Measurements from ENCODE around the gene CYP11A1. TPM values are rescaled to one million over a fixed set of nuclear protein-coding genes. Genes with fewer than 3 reads are reported as not detected.
A peak's percentile ranks its signal among the peaks of the same experiment; 100 is the strongest.

CYP11A1 gene
- total RNA-seq, 4 donors from 2014 or later = 0.47 to 1.4 (median 0.53) TPM; not detected in 1

- Histone ChIP-seq H3K27me3 (peaks cover 2% of the 10 kb centered on the region), H3K4me1 (peaks cover 42% of the 10 kb centered on the region), H3K36me3 (no peaks in the 10 kb centered on the region), H3K4me3 (no peak overlapping the region), H3K27ac (peak overlapping the region; percentile 71), H3K9me3 (no peaks in the 10 kb centered on the region)
- 26% methylated on average over 8 of the region's 8 CpGs for WGBS
- no peak for TF ChIP-seq POLR2AphosphoS5 (IDR thresholded peaks at IDR 0.05)
- no peak for TF ChIP-seq CTCF (IDR thresholded peaks at IDR 0.05)
- no peak for TF ChIP-seq EP300 (IDR thresholded peaks at IDR 0.05)
- peak in 1 of 2 donors; percentile 85 for DNase-seq (ENCODE audit: low spot score in 2 of 2)
Measured at GRCh38 chr15:74317820-74318375, 49.5 kb downstream of the CYP11A1 start.

GRCh38 chr15:74316141-74316540 lies 51.3 kb downstream of the CYP11A1 start:
- peaks cover 42% of the 10 kb centered on the region for H3K4me1 ChIP-seq
- H3K4me3 ChIP-seq = no peak overlapping the region
- no peaks in the 10 kb centered on the region for H3K36me3 ChIP-seq
- no peak for DNase-seq (ENCODE audit: low spot score in 2 of 2)
- H3K27ac ChIP-seq = no peak overlapping the region
- peaks cover 4% of the 10 kb centered on the region for H3K27me3 ChIP-seq
- H3K9me3 ChIP-seq = no peaks in the 10 kb centered on the region
- WGBS = 44% methylated on average over 9 of the region's 13 CpGs
- TF ChIP-seq POLR2A (IDR thresholded peaks at IDR 0.05) (no peak), EP300 (IDR thresholded peaks at IDR 0.05) (no peak), POLR2AphosphoS5 (IDR thresholded peaks at IDR 0.05) (no peak), CTCF (IDR thresholded peaks at IDR 0.05) (no peak)

- no peak overlapping the region for H3K4me3 ChIP-seq
- H3K4me1 ChIP-seq = peaks cover 42% of the 10 kb centered on the region
- no peaks in the 10 kb centered on the region for H3K9me3 ChIP-seq
- DNase-seq (ENCODE audit: low spot score in 2 of 2) = no peak
- H3K27me3 ChIP-seq = peaks cover 4% of the 10 kb centered on the region
- no peaks in the 10 kb centered on the region for H3K36me3 ChIP-seq
- no peak for TF ChIP-seq POLR2A (IDR thresholded peaks at IDR 0.05)
- TF ChIP-seq POLR2AphosphoS5 (IDR thresholded peaks at IDR 0.05) = no peak
- TF ChIP-seq CTCF (IDR thresholded peaks at IDR 0.05) = no peak
- TF ChIP-seq EP300 (IDR thresholded peaks at IDR 0.05) = no peak
- 66% methylated on average over 5 of the region's 5 CpGs for WGBS
- H3K27ac ChIP-seq = no peak overlapping the region
Measured at GRCh38 chr15:74315626-74316025, 51.8 kb downstream of the CYP11A1 start.

GRCh38 chr15:74314795-74315438 lies 52.5 kb downstream of the CYP11A1 start:
- Histone ChIP-seq H3K9me3 (no peaks in the 10 kb centered on the region), H3K4me3 (no peak overlapping the region), H3K36me3 (no peaks in the 10 kb centered on the region), H3K4me1 (peaks cover 38% of the 10 kb centered on the region), H3K27me3 (peaks cover 4% of the 10 kb centered on the region), H3K27ac (no peak overlapping the region)
- DNase-seq (ENCODE audit: low spot score in 2 of 2) = no peak
- TF ChIP-seq CTCF (IDR thresholded peaks at IDR 0.05) (no peak), EP300 (IDR thresholded peaks at IDR 0.05) (no peak), POLR2AphosphoS5 (IDR thresholded peaks at IDR 0.05) (no peak), POLR2A (IDR thresholded peaks at IDR 0.05) (no peak)
- WGBS = 63% methylated on average over 12 of the region's 13 CpGs

- TF ChIP-seq POLR2A (IDR thresholded peaks at IDR 0.05) = no peak
- TF ChIP-seq EP300 (IDR thresholded peaks at IDR 0.05) = no peak
- TF ChIP-seq CTCF (IDR thresholded peaks at IDR 0.05) = no peak
- TF ChIP-seq POLR2AphosphoS5 (IDR thresholded peaks at IDR 0.05) = no peak
- H3K9me3 ChIP-seq = no peaks in the 10 kb centered on the region
- H3K4me1 ChIP-seq = peaks cover 28% of the 10 kb centered on the region
- no peak overlapping the region for H3K27ac ChIP-seq
- H3K4me3 ChIP-seq = no peak overlapping the region
- no peaks in the 10 kb centered on the region for H3K36me3 ChIP-seq
- no peak for DNase-seq (ENCODE audit: low spot score in 2 of 2)
- 85% methylated on average over 7 of the region's 7 CpGs for WGBS
- H3K27me3 ChIP-seq = peaks cover 4% of the 10 kb centered on the region
Measured at GRCh38 chr15:74313889-74314288, 53.6 kb downstream of the CYP11A1 start.

Measured in suprapubic skin (tissue), 4 donors.